Stimulated activated CD4-positive, alpha-beta T cell treated with anti-CD3 and anti-CD28 coated beads, Interleukin-2, amount 100 ng/mL, for 48 hours (primary cell): ENCODE data around the gene CHI3L2.
"Not testable (repeated sequence)": the region's sequence is repeated elsewhere in the genome, so short reads cannot be mapped to it uniquely, and the experiment has no call there.

Source experiments
- DNase-seq, 2 donors: peaks; one replicate each; pipeline ENCODE4 v3.0.0-alpha.2; 2020

CHI3L2 gene

DNA sequence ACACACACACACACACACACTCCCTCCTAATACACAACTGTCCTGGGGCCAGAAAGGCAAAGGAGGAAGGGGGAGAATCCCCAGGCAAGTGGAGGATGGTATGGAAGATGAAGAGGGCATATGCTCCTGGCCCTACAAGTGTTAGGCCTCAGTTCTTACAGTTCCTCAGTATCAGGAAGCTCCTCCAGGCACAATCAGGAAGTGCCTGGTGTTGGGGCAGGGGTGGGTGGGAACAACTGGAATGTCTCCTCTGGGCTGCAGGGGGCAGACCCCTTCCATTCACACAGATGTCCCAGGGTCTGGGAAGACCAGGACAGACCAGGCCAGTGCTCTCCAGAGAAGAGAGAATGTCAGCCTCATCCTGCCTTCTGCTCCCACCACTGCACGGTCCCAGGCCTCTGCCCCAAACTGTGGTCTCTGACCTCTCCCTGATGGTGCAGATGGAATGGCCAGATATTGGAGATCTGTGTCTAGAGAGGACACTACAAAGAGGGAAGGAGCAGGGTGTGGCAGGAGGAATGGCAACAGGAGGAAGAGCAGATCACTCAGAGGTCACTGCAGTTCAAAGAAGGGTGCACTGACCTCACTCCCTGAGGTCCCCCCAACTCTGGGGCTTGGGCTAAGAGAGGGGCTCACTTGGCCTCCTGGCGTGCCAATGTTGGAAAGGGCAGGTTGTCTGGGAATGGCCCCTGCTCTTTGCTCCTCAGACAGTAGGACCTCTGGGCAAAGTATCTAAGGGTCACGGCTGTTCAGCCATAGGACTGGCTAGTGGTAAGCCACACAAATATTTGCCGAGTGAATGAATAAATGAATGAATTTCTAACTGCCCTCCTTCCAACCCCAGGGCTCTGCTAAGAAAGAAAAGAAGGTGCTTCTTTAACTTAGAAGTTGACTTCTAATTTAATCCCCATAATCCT is 24.5 kb upstream of the CHI3L2 start:
- no peak for DNase-seq

GRCh38 chr1:111203681-111204200 is 23.8 kb upstream of the CHI3L2 start:
- peak; percentile 72 to 76 for DNase-seq

- peak in 1 of 2 donors; percentile 53 for DNase-seq
Measured at GRCh38 chr1:111204201-111204982, 23.1 kb upstream of the CHI3L2 start.

GRCh38 chr1:111204983-111205713 is 22.4 kb upstream of the CHI3L2 start:
- no peak for DNase-seq

DNA sequence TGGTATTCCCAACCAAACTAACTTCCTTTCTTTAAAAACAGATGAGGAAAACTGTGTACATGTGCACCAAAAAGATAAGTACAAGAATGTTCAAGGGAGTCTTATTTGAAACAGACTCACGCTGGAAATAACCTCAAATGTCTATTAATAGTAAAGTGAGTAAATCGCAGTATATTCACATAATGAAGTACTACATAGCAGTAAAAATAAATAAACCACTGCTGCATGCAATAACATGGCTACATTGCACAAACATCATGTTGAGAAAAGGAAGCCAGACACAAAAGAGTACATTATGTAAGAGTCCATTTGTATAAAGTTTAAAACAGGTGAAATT is 21.8 kb upstream of the CHI3L2 start:
- no peak for DNase-seq

DNA sequence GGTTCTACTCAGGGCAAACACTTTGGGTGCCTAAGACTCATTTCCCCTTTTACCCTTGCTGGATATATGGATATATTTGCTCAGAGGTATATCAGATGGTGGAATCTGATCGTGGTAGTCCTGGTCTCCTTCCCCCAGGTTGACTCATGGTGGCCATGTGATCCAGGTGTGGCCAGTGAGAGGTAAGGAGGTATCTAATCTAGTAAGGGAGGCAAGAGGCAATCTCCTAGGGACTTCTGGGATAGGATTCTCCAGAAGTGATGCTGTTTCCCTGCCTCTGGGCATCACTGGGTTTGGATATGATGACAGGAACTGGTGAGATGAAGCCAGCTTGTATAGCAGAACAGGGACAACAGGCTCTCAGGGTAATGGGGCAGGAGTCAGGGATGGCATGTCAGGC is 18.6 kb upstream of the CHI3L2 start:
- DNase-seq: no peak

GRCh38 chr1:111209622-111210021 is 17.9 kb upstream of the CHI3L2 start:
- DNase-seq: no peak

GRCh38 chr1:111211921-111212320 is 15.6 kb upstream of the CHI3L2 start:
- no peak for DNase-seq

- no peak for DNase-seq
Measured at GRCh38 chr1:111212634-111213335, 14.7 kb upstream of the CHI3L2 start.

DNA sequence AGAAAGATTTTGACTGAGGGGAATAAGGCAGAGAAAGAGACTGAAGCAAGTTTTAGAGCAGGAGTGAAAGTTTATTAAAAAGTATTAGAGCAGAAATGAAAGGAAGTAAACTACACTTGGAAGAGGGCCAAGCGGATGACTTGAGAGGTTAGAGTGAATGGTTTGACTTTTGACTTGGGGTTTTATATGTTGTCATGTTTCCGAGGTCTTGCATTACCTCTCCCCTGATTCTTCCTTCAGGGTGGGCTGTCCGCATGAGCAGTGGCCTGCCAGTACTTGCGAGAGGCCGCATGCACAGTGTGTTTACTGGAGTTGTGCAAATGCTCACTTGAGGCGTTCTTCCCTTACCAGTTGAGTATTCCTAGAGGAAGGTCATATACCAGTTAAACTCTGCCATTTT is 14.1 kb upstream of the CHI3L2 start:
- no peak for DNase-seq

GRCh38 chr1:111214074-111214801 is 13.3 kb upstream of the CHI3L2 start:
- DNase-seq: no peak

GRCh38 chr1:111214884-111215283 is 12.6 kb upstream of the CHI3L2 start:
- DNase-seq: peak; percentile 45 to 49

- DNase-seq: not testable (repeated sequence)
Measured at GRCh38 chr1:111215285-111215684, 12.2 kb upstream of the CHI3L2 start.

- no peak for DNase-seq
Measured at GRCh38 chr1:111216751-111217150, 10.8 kb upstream of the CHI3L2 start.

GRCh38 chr1:111217183-111217910 is 10.2 kb upstream of the CHI3L2 start:
- DNase-seq: no peak

GRCh38 chr1:111218701-111219556 is 8.6 kb upstream of the CHI3L2 start:
- no peak for DNase-seq

DNA sequence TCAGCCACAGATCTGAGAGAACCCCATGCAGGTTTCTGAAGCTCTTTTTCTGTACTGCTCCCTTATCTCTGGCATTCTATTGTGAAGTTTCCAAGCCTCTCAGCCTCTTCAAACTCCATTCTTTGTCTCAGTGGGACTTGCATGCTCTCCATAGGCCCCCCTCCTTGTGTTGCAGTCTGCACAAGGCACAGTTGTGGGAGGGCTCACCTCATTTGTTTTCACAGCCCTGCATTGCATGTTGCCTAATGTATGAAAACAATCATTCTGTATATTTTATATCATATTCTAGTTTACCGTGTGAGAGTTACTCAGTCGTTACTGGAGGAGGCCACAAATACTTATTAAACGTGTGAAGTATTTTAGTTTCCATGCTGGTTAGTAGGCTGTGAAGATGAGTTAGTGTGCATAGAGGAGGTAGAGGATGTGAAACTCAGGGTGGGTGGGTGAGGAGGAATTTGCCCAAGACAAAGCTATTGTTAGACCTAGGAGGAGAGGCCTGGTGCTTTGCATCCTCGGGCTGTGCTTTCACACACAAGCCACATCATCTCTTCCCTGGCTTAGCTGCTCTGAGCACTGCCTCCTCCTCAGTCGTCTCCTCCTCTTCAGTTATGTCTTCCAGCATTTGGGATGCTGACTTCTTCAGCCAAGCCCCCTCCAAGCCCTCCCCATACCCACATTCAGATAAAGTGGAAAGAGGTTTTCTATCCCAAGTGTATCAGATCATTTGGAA is 7.8 kb upstream of the CHI3L2 start:
- no peak for DNase-seq

DNA sequence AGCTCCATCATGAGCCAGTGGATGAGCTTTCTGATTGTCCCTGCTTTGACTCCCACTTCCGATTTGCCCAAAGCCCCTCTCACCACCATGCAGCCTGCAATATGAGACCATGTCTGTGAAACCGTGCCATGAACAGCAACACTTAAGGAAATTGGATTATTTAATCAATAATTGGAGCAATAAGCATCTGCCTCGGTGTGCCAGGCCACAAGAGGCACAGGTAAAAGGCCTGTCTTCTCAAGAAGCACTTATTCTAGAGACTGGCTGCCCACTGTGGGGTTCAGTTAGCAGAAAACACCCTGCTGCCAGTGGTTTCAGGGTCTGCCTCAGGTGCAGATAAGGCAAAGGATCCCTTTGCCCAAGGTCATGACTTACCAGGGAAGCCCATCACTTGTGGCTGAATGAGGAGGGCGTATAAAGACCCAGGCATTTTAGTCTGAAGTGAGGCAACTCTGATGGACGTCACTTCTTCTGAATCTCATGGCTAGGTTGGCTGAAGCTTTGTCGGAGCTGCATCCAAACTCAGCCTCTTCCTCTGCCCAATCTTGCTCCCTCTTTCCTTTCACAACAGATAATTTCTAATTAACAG is 7.1 kb upstream of the CHI3L2 start:
- no peak for DNase-seq

DNA sequence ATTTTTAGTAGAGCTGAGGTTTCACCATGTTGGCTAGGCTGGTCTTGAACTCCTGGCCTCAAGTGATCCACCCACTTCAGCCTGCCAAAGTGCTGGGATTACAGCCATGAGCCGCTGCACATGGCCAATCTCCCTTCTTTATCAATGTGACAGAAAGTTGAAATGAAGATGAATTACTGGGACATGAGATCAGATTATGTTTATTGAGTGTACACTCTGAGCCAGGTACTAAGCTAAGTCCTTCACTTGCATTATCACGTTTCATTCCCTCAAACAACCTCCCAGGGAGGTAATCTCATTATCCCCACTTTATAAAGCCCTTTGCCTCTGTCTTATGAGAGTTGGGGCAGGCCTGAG is 6.3 kb upstream of the CHI3L2 start:
- DNase-seq: no peak
